ENCODE data around the gene SLC22A5. TPM values are rescaled to one million over a fixed set of nuclear protein-coding genes. Genes with fewer than 3 reads are reported as not detected.

Gene SLC22A5
- total and polyA plus RNA-seq, 12 donors, result 10.3 to 36.8 (median 13.8) TPM

- intact Hi-C loops (cut with DNase I), result loop anchor here in 4 of 10 donors (10.0 kb wide), 3 partner anchors 102 to 448 kb away; no protein-coding TSS in a partner anchor
- Histone ChIP-seq H3K9me3 (no peaks in the 10 kb centered on the region), H3K36me3 (peaks cover 0 to 23% (median 5%) of the 10 kb centered on the region in 9 donors), H3K4me3 (peak overlapping the region in 4 of 10 donors; percentile 3 to 25 (median 16)), H3K27me3 (no peaks in the 10 kb centered on the region), H3K27ac (peak overlapping the region in 5 of 10 donors; percentile 10 to 38 (median 25)), H3K4me1 (peaks cover 0 to 33% (median 25%) of the 10 kb centered on the region in 9 donors)
- 74 to 86% methylated on average over 16 of the region's 16 CpGs for WGBS, 2 donors
- peak in 1 of 2 donors; percentile 29 for DNase-seq
- TF ChIP-seq, protein P1, sequence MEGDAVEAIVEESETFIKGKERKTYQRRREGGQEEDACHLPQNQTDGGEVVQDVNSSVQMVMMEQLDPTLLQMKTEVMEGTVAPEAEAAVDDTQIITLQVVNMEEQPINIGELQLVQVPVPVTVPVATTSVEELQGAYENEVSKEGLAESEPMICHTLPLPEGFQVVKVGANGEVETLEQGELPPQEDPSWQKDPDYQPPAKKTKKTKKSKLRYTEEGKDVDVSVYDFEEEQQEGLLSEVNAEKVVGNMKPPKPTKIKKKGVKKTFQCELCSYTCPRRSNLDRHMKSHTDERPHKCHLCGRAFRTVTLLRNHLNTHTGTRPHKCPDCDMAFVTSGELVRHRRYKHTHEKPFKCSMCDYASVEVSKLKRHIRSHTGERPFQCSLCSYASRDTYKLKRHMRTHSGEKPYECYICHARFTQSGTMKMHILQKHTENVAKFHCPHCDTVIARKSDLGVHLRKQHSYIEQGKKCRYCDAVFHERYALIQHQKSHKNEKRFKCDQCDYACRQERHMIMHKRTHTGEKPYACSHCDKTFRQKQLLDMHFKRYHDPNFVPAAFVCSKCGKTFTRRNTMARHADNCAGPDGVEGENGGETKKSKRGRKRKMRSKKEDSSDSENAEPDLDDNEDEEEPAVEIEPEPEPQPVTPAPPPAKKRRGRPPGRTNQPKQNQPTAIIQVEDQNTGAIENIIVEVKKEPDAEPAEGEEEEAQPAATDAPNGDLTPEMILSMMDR (IDR thresholded peaks at IDR 0.05), result no peak
- ATAC-seq, result peak in 7 of 8 donors; percentile 37 to 84 (median 54)
Measured at GRCh38 chr5:132376694-132377641, 7.5 kb downstream of the SLC22A5 start.

GRCh38 chr5:132377738-132378137 lies 8.2 kb downstream of the SLC22A5 start:
- intact Hi-C loops (cut with DNase I), result loop anchor here in 4 of 10 donors (10.0 kb wide), 3 partner anchors 103 to 447 kb away; no protein-coding TSS in a partner anchor
- no peaks in the 10 kb centered on the region for H3K27me3 ChIP-seq
- H3K9me3 ChIP-seq, result no peaks in the 10 kb centered on the region
- no peak for DNase-seq
- H3K36me3 ChIP-seq, result peaks cover 0 to 27% (median 5%) of the 10 kb centered on the region in 9 donors
- H3K4me1 ChIP-seq, result peaks cover 0 to 25% (median 18%) of the 10 kb centered on the region in 9 donors
- WGBS, 2 donors, result 81 to 93% methylated on average over 7 of the region's 7 CpGs
- TF ChIP-seq, protein P1 (IDR thresholded peaks at IDR 0.05), result no peak
- peak overlapping the region in 1 of 10 donors; percentile 38 for H3K27ac ChIP-seq
- peak in 1 of 8 donors; percentile 34 for ATAC-seq
- no peak overlapping the region for H3K4me3 ChIP-seq

DNA sequence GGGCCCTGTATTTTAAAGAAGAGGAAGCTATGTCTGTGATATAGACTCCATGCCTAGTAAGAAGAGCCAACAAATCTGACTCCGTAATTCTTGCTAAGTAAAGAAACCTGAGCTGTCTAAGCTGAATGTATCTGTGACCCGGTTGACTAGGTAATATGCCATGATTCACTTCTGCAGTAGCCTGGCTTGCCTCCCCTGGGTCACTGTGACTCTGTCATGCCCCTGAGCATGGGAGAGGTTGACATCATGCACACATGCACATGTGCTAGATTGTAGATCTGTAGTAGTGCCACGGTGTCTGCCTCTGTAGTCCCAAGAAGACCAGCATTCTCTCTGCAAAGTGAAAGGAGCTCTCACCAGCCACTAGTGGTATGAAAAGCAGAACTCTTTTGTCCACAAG lies 9.1 kb downstream of the SLC22A5 start:
- ATAC-seq (peak in 1 of 8 donors; percentile 40), DNase-seq (no peak)
- Histone ChIP-seq H3K4me3 (no peak overlapping the region), H3K9me3 (no peaks in the 10 kb centered on the region), H3K4me1 (peaks cover 0 to 24% (median 18%) of the 10 kb centered on the region in 9 donors), H3K36me3 (peaks cover 0 to 27% (median 5%) of the 10 kb centered on the region in 9 donors), H3K27me3 (no peaks in the 10 kb centered on the region), H3K27ac (no peak overlapping the region)
- intact Hi-C loops (cut with DNase I), result loop anchor here in 4 of 10 donors (10.0 kb wide), 3 partner anchors 104 to 446 kb away; no protein-coding TSS in a partner anchor
- 82 to 91% methylated on average over 3 of the region's 3 CpGs for WGBS, 2 donors
- TF ChIP-seq, protein P1 (IDR thresholded peaks at IDR 0.05), result no peak

DNA sequence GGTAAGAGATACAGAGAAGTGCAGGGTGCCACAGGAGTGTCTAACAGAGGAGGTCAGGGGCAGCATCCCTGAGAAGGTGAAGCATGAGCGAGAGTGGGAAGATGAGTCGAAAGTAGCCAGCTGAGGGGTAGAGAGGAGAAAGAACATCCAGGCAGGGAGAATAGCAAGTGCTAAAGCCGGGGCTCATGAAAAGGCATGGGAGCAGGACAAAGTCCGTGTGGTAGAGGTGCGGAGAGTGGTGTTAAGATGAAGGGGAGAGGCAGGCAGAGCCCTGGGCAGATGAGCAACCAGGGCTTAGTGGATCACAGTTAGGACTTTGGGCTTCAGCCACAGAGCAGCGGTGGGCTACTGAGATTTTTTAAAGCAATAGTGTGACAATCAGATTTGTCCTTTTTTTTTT lies 10.5 kb downstream of the SLC22A5 start:
- Histone ChIP-seq H3K27me3 (no peaks in the 10 kb centered on the region), H3K4me3 (no peak overlapping the region), H3K9me3 (no peaks in the 10 kb centered on the region), H3K27ac (no peak overlapping the region), H3K4me1 (peaks cover 0 to 28% (median 19%) of the 10 kb centered on the region in 9 donors), H3K36me3 (peaks cover 0 to 27% (median 5%) of the 10 kb centered on the region in 9 donors)
- intact Hi-C loops (cut with DNase I), result loop anchor here in 6 of 10 donors (5.0 to 10.0 kb wide), 7 partner anchors 195 to 505 kb away; partner anchors contain the start of genes IL3 (in 1 of the 6) and SOWAHA (in 1 of the 6)
- ATAC-seq, result no peak
- TF ChIP-seq, protein P1 (IDR thresholded peaks at IDR 0.05), result no peak
- no peak for DNase-seq
- 95 to 98% methylated on average over 6 of the region's 6 CpGs for WGBS, 2 donors

Data from heart right ventricle (tissue), 16 donors.